ENCODE results near the gene TMEM258. TPM values are rescaled to one million over a fixed set of nuclear protein-coding genes. Genes with fewer than 3 reads are reported as not detected.

TMEM258 gene
- total RNA-seq, 1 donor from 2014 or later, result 18.3 TPM

DNA sequence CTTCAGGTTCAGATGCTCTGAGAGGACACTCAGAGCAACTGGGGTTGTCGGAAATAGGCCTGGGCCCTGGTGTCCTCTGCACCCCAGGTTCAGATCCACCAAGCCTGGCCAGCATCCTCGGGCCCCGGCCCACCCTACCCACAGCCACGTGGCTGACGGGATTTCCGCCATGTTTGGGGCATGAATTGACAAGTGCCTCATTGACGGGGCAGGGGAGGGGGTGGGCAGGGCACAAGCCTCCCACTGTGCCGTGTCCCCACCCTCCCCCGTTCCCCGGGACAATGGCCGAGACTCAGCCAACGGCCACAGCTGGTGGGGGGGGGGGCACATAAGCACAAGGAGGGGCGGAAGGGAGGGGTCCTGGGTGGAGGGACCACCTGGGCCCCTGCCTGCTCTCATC, 31.5 kb downstream of the TMEM258 start:
- no peak for DNase-seq (ENCODE audit: low read depth)

DNA sequence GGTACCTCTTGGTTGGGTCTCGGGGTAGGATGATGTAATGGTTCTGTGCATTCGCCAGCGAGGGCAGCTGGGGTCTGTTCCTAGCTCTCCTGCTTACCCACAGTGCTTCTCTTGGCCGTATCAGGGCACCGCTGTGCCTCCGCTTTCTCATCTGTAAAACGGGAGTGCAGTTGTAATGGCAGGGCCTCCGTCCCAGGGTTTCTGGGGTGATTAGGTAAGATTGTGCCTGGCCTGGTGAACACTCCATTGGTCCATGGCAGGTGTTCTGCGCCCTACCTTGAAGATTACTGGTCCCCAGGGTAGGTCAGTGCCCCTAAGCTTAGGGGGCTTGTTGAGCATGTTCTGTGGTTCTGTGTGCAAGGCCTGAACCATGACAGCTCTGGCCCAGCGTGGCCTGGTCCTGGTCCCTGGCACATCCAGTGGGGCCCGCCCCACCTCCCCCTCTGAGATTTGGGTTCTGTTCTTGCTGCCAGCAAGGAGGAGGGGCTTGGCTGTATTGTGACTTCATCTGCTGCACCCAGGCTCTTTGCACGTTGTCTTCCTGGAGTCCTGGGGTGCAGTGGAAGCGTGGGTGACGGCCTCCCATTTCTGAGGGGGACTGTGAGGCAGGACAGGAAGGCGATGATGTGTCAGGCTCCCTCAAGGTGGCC, 35.1 kb downstream of the TMEM258 start:
- DNase-seq (ENCODE audit: low read depth), result no peak

DNA sequence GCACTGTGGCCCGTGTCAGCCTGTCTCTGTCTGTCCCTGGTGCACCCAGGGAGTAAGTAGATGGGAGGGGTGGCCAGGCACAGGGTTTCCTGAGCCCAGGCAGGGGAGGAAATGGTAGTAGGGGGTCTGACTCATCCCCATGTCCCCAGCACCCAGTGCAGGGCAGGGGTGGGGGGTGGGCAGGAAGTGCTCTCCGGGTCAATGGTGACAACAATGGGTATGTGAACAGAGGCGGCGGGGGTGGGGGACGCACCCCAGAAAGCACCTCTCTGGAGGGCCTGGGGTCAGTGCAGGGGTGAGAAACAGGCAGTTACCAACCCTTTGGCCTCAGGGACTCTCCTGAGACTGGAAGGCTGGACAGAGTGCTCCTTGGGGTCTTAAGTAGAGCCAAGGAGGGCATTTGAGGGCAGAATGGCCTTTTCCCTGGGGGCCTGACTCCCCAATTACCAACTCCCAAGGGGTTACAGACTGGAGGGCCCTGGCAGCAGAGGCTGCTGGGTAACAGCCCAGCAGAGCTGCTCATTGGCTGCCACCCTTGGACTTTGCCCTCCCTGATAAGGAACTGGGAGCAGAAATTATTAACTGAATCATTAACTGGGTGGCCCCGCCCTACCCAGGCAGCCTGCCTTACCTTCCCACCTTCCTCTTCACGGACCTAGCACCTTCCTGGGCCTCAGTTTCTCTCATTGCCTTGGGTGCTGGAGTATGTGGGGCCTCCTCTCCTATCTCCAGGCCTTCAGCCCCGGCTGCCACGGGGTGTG, 35.8 kb downstream of the TMEM258 start:
- DNase-seq (ENCODE audit: low read depth), result peak; percentile 81

DNA sequence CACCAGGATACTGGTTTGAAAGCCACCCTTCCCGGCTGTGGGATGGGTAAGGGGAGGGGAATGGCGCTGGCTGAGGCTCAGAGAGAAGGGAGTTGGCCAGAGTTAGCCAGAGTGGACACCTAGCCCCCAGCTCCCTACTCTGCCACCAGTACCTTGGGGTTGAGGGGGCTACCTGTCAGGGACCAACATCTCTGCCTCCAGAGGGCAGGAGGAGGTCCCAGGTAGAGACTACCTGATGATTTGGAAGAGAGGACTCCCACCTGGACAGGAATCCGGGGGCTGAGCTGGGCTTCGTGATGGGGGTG, 36.3 kb downstream of the TMEM258 start:
- DNase-seq (ENCODE audit: low read depth), result no peak

DNA sequence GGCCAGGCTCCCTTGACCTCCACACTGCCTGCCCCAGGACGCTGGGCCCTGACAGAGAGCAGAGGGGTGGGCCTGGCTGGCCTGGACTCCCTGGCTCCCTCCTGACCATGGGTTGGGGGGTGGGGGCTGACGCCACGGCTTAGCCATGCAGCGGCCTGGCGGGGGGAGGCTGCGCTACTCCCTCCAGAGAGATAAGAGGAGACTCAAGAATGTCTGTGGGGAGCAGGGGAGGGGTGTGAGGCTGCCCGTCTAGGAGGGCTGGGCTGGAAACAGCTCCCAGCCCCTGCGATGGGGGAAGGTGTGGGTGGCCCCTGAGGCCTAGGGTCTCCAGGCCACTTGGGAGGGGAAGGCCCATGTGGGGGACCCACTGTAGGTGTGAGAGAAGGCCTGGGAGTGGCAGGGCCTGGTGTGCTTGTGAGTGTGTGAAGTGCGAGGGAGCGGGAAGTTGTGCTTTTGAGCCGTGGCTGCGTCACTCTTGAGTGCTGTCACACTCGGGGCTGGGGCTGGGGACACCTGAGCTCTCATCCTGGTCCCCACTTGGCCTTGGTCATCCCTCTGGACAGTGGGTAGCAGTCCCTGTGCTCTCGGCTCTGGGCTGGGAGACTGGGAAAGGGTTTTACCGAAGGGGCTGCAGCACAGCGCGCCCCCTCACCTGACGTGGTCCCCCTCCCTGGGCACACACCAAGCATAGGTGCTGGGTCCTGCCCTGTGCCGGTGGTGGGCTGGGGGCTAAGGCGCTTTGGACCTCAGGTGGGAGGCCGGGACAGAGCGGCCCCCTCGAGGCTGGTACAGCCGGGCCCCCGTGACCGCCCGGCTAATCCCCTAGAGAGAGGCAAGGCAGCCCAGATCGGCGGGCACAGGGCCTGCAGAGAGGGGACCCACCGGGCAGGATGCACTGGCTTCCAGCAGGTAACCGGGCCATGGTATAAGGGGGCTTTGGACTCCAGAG, 37.6 kb downstream of the TMEM258 start:
- DNase-seq (ENCODE audit: low read depth), result no peak

DNA sequence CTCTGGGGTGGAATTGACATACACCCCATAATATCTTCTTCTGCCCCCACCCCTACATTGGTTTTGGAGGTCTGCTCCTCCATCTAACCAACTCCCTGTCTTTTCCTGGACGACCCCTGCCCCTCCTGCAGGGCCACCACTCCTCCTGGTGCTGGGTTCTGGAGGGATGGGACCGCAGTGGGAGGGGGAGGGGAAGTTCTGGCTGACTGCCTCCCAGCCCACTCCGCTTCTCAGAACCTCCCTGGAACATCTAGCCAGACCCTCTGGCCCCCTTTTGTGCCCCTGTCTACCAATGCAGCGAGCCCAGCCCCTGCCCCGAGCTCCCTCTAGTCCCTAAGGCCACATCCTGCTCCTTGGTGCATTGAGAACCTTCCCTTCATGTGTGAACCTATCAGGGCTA, 38.7 kb downstream of the TMEM258 start:
- DNase-seq (ENCODE audit: low read depth), result no peak

DNA sequence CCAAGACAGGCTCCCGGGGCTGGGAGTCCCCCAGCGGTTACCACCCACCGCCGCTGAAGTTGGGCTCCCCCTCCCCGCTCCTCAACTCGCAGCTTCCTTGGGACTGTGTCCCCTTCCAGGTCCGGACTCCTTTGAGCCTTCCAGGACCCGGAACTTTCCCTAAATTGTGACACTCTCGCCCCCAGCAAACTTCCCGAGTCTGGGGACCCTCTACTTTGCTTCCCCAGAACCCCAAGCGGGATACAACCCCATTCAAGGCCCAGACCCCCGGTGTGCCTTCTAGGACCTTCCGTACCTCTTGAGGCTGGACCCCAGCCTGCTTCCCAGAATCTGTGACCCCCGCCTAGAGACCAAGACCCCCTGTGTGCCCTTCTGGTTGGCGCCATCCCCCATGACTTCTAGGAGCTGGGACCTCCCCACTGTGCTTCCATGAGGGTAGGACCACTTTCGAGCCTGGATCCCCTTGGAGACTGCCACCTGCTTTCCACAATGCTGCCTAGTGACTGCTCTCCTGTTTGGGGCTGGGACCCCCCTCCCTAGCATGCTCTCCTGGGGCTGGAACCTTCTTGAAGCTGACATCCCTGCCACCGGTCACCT, 39.4 kb downstream of the TMEM258 start:
- DNase-seq (ENCODE audit: low read depth), result no peak

DNA sequence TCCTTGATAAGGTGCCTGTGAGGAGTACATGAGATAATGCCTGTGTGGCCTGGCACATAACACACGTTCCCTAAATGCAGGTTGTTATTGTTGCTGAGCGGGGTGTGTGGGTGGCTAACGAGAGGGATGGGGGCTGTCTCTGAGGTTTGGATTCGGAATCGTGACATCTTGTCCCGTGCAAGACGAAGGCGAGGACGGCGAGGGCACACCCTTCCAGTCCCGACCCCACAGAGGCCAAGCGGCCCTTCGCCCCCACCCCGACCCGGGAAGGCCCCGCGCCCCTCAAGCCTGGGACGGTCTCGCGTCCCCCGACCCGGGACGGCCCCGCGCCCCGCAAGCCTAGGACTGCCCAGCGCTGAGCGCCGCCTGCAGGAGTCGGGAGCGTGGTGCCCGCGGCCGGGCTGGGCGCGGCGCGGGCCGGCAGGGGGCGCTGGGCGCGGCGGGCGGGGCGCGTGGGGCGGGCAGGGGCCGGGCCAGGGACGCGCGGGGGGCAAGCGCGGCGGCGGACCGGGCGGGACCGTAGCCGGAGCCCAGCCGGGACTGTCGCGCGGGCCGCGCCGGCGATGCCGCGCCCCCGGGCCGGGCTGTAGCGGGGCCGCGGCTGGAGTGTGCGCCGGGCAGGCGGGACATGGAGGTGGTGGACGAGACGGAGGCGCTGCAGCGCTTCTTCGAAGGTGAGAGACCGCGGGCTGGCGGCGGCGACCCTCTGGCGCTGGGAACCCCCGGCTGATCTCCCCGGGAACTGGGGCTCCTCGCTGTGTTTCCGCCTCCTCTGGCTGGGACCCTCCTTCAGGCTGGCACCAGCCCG, 40.1 kb downstream of the TMEM258 start, which contains the start of gene MYRF:
TSS of gene MYRF (plus strand) at position 520 of the 808 bp plus-strand sequence. CDS start at position 629, 109 bp downstream.
- no peak for DNase-seq (ENCODE audit: low read depth)

DNA sequence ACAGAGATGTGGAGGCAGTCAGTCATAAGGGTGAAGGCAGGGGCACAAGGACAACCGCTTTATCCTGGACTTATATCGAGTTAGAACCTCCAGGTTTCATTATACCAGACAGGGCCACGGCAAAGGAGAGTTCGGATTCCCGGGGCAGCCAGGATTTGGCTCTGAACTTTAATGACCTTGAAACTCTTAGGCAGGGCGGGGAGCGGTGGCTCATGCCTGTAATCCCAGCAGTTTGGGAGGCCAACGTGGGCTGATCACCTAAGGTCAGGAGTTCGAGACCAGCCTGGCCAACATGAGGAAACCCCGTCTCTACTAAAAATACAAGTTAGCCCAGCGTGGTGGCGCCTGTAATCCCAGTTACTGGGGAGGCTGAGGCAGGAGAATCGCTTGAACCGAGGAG, 41.0 kb downstream of the TMEM258 start:
- DNase-seq (ENCODE audit: low read depth), result no peak

DNA sequence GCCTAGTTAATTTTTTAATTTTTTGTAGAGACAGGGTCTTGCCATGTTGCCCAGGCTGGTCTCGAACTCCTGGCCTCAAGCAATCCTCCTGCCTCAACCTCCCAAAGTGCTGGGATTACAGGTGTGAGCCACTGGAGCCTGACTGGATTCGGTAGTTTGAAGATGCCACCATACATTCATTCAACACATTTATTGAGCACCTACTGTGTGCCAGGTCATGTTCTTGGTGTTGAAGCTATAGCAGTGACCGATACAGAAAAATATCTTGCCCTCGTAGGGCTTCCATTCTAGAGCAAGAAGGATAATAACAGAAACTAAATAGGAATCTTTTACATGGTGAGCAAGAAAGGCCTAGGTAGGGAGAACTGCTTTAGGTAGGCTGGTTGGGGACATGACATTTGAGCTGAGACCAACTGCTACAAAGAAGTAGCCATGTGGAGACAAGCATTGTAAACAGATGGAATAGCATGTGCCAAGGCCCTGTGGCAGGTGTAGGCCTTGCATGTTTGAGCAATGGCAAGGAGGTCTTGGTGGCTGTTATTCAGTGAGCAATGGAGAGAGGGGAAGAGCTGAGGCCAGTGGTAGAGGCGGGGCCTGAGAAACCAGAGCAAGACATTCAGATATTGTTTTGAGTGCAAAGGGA, 41.6 kb downstream of the TMEM258 start:
- no peak for DNase-seq (ENCODE audit: low read depth)

DNA sequence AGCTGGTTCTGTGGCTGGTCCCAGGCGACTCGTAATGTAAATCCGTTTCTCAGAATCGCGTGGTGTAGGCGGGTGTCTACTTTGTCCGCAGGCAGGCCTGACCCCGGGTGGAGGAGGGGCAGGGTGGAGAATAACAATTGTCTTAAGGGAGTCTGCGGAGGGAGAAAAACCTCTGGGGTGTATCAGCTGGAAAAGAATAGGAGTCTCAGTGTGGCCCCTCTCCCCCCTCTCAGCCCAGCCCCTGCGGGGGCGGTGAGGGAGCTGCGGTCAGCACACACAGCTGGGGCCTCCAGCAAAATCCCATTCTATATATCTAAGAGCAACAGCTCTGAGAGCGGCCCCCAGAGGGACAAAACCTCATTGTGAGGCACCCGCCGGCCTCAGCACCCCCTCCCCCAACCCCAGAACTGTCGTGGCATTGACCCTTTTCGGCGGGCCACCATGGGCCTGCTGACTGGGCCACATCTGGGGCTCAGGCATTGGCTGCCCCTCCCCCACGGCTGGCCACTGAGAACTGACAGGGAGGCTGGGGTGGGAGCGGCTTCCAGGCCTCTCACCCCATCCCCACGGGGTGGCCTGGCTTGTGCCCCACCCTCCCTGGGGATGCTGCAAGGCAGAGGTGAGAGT, 42.7 kb downstream of the TMEM258 start:
- DNase-seq (ENCODE audit: low read depth), result no peak

DNA sequence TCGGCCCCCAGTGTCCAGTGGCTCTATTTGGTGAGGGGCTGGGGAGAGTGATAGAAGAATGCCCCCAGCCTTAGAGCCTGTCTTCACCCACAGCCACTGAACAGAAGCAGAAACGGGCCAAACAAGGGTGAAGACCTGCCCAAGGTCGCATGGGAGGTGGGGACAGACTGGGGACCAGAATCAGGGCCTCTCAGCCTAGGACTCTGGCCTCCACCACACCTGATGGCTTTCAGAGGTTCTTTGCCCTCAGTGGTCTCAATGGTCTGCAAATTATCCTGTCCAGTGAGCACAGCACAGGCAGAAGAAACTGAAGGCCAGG, 44.5 kb downstream of the TMEM258 start:
- no peak for DNase-seq (ENCODE audit: low read depth)

DNA sequence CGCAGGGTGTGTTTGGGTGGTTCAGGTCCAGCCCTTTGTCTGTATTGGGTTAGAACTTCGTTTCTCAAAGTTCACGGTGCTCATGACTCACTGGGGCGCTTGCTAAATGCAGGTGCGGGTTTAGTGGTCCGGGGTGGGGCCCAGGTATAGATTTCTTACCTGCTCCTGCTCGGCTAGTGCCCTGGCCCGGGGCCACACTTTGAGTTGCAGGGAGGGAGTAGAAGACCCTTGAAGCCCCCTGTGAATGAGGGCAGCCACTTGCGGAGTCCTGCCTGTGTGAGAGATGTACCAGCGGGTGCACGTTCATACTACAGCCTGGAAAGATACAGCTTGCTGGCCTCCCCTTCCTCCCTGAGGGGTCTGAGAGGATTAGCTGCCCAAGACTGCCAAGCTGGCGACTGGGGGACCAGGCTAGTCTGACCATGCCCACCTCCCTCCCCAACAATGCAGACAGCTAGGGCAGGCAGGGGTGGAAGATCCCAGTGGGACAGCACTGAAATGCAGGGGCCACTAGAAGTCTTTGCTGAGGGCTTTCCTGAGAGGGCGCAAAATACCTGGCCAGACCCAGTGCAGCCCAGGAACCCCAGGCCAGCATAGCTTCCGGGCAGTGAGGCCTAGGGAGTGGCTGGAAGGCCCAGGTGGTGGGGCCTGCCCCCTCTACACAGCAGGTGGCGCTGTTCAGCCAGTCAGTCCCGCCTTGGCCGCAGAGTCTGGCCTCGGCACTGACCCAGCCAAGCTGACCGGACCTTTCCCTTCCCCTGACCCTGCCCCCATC, 45.0 kb downstream of the TMEM258 start:
- peak; percentile 49 for DNase-seq (ENCODE audit: low read depth)

DNA sequence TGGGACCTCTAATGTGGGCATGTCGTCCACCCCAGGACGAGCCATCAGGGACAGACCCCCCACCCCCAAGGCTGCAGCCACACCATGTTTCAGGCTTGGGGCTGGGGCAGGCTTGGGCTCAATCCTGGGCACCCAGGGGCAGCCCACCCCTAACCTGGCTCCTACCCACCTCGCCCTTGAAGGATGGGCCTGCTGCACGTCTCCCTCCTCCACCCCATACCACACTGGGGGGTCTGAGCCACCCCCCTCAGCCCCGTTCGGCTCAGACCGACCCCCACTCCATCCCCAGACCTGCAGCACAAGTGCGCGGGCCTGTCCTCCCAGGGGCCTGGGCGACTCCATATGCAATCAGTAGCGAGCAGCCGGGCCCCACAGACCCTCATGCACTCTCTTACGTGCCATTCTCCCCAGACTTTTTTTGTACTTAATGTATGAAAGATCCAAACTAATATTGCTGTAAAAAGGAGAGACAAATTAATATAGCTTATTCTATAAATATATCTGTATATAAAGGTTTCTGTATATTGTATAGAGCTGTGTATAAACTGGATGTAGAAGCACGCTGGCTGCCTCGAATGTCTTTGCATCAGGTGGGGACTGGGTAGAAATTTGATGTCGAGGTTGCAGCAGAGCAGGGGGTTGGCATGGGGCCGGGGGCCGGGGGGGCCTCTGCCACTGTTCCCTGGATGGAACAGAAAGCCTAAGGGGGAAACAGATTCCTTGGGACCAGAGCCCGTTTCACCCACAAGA, 45.8 kb downstream of the TMEM258 start:
- DNase-seq (ENCODE audit: low read depth), result no peak

DNA sequence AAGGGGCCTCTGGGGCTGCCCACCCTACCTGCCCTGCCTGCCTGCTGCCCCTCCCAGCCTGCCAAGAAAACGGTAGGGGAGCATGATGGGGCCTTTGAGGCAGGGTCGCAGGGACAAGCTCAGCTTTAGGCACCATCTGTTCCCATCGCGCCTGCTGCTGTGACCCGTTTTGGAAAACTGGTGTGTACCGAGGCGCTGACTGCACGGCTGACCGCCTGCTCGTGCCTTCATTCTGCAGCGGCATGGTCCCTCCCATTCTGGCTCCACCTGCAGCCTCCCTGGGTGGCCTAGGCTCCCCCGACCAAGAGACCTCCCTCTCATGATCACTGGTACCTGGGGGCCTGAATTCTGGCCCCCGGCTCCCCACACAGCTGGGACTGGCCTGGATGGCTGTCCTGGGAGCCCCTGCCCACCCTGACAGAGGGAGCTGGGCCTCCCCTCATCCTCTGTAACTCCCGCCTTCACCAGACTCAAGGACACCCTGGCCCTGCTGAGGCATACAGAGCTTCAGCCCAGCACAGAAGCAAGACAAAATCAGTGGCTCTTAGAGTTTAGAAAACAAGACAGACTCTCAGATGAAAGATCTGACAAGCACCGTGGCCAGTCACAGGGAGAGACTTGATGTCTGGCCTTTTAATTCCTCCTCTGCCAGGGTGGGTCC, 46.5 kb downstream of the TMEM258 start:
- DNase-seq (ENCODE audit: low read depth), result no peak

DNA sequence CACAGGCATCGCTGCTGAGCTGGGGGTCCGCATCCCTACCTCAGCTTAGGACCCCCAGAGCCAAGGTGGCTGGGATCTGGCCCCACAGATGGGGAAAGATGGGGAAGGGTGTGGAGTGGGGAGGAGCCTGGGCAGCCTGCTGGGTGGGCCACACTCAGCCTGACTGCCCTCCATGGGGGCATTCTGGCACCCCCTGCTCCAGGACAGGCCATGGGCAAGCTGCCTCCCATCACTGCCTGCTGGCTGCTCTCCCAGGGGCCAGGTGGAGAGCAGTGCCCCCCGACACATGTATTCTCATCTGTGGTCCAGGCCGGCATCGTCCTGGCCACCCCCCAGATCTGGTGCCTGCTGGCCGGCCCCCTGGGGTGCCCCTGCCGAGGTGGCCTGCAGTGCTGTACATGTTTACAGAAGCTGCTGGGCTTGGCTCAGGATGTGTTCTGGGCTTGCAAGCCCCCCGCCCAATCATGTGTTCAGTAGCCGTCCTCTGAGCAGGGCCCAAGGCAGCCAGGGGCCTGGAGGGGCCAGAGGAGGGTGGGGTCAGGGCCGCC, 47.7 kb downstream of the TMEM258 start:
- no peak for DNase-seq (ENCODE audit: low read depth)

DNA sequence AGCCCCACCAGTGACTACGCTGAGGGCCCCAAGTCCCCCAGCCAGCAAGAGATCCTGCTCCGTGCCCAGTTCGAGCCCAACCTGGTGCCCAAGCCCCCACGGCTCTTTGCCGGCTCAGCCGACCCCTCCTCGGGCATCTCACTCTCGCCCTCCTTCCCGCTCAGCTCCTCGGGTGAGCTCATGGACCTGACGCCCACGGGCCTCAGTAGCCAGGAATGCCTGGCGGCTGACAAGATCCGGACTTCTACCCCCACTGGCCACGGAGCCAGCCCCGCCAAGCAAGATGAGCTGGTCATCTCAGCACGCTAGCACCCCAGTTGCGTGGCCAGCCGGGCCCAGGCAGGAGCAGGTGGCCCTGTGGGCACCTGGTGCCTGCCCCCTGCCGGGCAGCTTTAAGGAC, 48.2 kb downstream of the TMEM258 start:
- DNase-seq (ENCODE audit: low read depth), result no peak

DNA sequence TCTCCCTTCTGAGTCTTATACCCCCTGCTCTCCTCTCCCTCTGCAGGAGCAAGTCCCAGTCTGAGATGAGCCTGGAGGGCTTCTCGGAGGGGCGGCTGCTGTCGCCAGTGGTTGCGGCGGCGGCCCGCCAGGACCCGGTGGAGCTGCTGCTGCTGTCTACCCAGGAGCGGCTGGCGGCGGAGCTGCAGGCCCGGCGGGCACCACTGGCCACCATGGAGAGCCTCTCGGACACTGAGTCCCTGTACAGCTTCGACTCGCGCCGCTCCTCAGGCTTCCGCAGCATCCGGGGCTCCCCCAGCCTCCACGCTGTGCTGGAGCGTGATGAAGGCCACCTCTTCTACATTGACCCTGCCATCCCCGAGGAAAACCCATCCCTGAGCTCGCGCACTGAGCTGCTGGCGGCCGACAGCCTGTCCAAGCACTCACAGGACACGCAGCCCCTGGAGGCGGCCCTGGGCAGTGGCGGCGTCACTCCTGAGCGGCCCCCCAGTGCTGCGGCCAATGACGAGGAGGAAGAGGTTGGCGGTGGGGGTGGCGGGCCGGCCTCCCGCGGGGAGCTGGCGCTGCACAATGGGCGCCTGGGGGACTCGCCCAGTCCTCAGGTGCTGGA, 48.8 kb downstream of the TMEM258 start:
- no peak for DNase-seq (ENCODE audit: low read depth)

Data from renal cortical epithelial cell (primary cell).